Activated naive CD4-positive, alpha-beta T cell treated with anti-CD3 and anti-CD28 coated beads, Interleukin-2, amount 50 U/mL, for 72 hours (primary cell): ENCODE data around the gene GOLGA8R. TPM values are rescaled to one million over a fixed set of nuclear protein-coding genes. Genes with fewer than 3 reads are reported as not detected.
"Not testable (repeated sequence)": the region's sequence is repeated elsewhere in the genome, so short reads cannot be mapped to it uniquely, and the experiment has no call there.

ENCODE experiments used
- ATAC-seq, 2 donors: fragments of 150-1000 bp; cut with Tn5 transposase; 2 replicates each; pipeline ENCODE4 v1.10.0; 2021; ENCODE audit warnings: mild to moderate bottlenecking in 2 of 2, moderate library complexity in 2 of 2
- DNase-seq, 2 donors: peaks; one replicate each; pipeline ENCODE4 v3.0.0; 2021 to 2022; ENCODE audit warnings: low spot score in 2 of 2
- H3K27ac Mint-ChIP-seq, 2 donors: one replicate each; pipeline ENCODE4 v1.8.0; 2022; ENCODE audit warnings: mild to moderate bottlenecking in 2 of 2, mixed read lengths in 2 of 2
- H3K36me3 Mint-ChIP-seq, 2 donors: one replicate each; pipeline ENCODE4 v1.8.0; 2022; ENCODE audit warnings: mixed read lengths in 2 of 2
- H3K9me3 Mint-ChIP-seq, 2 donors: one replicate each; pipeline ENCODE4 v1.8.0; 2022; ENCODE audit warnings: mixed read lengths in 2 of 2
- total RNA-seq, 2 donors: library from RNA; stranded (reverse); gene quantifications; one replicate each; pipeline ENCODE4 v1.2.3, GENCODE V29; 2022

The GOLGA8R gene
- total RNA-seq, 2 donors from 2014 or later = 4.2 to 5.0 TPM

DNA sequence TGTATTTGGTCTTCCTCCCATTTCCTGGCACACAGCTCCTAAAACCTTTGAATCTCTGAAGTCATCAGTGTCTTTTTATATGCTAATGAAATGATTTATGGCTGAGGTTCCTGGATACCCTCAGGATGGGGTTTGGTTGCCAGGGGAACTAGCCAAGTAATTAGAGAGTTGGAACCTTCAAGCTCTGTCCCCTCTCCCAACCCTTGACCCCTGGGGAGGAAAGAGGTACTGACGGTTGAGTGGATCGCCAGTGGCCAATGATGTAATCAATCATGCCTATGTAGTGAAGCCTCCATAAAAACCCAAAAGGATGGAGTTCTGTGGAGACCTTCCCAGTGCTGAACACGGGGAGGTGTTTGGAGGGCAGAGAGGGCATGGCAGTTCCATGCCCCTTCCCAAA, 45.8 kb downstream of the GOLGA8R start:
- not testable (repeated sequence) for H3K27ac Mint-ChIP-seq, DNase-seq

DNA sequence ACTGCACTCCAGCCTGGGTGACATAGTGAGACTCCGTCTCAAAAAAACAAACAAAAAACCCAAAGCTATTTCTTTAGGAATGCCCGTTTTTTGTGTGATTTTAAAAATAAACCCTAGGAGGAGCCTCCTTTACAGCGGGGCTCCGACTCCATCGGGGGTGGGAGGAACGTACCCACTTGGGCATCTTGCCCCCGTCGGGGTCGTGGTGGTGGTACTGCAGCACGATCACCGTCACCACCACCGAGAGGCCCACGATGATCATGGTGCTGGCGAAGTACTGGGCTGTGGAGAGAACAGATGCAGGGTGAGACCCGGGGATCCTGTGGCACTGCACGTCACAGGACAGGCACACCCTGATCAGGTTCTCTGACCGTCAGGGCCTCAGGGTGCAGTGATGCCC, 46.8 kb downstream of the GOLGA8R start:
- not testable (repeated sequence) for H3K9me3 Mint-ChIP-seq, DNase-seq, H3K36me3 Mint-ChIP-seq, H3K27ac Mint-ChIP-seq, ATAC-seq

More for the DNA sequence above, 45.8 kb downstream of the GOLGA8R start:
- not testable (repeated sequence) for H3K9me3 Mint-ChIP-seq, H3K36me3 Mint-ChIP-seq, ATAC-seq

DNA sequence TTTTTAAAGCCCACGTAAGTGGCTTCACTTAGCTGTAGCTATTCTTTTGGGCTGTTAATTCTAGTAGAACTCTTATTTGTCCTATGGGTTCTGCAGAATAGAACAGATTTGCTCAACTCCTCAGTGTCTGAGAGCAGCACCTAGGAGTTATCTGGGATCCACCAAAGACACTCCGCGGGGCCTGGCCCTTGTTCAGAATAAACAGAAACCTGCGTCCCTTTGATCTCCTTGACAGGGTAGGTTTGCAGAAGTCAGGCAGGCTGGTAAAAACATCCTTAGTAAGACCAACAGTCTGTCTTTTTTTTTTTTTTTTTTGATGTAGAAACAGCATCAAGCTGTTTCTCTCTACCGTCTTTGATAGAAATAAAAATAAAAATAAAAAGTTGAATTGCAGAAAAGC, 52.7 kb downstream of the GOLGA8R start:
- not testable (repeated sequence) for DNase-seq, H3K36me3 Mint-ChIP-seq, H3K27ac Mint-ChIP-seq, H3K9me3 Mint-ChIP-seq, ATAC-seq

DNA sequence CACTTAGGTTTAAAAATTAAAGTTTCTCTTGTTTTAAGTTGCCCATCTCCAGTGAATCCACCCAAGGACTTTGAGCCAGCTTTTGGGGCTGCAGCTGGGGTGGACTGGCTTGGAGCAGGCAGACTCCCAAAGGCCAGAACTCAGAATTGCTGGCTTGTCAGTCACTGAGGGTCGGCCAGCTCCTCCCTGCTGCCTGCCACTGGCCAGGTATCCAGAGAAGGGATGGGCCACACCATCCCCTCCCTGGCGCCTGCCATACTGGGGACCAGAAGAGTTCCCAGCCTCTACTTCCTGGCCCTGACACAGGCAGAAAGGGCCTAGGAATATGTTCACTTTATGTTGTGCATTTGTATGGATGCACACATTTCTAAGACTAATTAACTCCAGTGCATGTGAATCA, 53.1 kb downstream of the GOLGA8R start:
- H3K36me3 Mint-ChIP-seq, H3K9me3 Mint-ChIP-seq, DNase-seq, H3K27ac Mint-ChIP-seq, ATAC-seq: not testable (repeated sequence)

DNA sequence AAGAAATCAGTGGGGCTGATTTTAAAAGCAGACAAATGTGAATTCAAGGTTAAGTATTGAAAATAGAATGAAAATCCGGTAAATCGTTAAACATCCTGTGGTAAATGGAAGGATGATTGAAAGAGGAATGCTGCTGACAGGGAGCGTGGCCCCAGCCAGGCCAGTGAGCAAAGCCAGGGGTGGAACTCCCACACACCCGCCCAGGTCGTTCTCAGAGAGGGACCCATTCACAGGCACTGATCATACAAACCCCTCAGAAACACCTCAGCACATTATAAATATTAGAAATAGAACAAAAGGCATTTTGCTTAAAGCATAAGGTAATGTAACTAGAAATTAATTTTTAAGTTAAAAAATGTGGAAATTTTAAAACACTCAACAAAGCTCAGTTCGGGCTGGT, 59.0 kb downstream of the GOLGA8R start:
- not testable (repeated sequence) for H3K27ac Mint-ChIP-seq, H3K36me3 Mint-ChIP-seq, DNase-seq, ATAC-seq, H3K9me3 Mint-ChIP-seq

Other genes with a start within 250 kb of the GOLGA8R start
- 1 to 10 TPM in 1 of 2 donors, not detected in 1; 4.3 TPM for gene CHRFAM7A, start 20.7 kb downstream of the GOLGA8R start, total RNA-seq
- gene GOLGA8Q, start 137.8 kb upstream of the GOLGA8R start, total RNA-seq = 1 to 10 TPM in 1 of 2 donors, under 1 TPM in 1; 0.59 to 1.6 TPM
- under 1 TPM; 0.20 to 0.60 TPM for gene GOLGA8H, start 189.8 kb upstream of the GOLGA8R start, total RNA-seq